Measurements from ENCODE around the gene DISP2. TPM values are rescaled to one million over a fixed set of nuclear protein-coding genes. Genes with fewer than 3 reads are reported as not detected.

The DISP2 gene
- total RNA-seq, 1 donor from 2014 or later, result 0.74 TPM

DNA sequence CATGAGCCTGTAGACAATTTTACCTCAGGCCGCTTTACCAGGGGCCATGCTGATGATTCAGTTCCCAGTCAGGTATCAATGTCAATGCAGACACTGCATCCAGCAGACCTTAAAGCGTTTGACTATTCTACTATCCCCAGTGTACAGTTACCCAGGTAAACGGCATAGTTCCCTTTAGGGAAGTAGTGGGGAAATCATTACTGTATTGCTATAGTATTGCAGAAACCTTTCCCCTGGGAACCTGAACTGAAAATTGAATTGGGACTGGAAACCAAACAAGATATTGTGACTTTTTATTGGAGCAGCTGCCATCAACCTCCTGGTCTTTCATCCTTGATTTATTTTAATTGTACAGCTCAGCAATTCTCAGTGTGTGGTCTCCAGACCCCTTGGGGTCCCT is 41.1 kb upstream of the DISP2 start:
- Histone ChIP-seq H3K36me3 (no peaks in the 10 kb centered on the region), H3K4me1 (no peaks in the 10 kb centered on the region), H3K27me3 (no peaks in the 10 kb centered on the region), H3K27ac (no peak overlapping the region), H3K4me3 (no peak overlapping the region), H3K9me3 (no peaks in the 10 kb centered on the region)
- TF ChIP-seq, protein P1, sequence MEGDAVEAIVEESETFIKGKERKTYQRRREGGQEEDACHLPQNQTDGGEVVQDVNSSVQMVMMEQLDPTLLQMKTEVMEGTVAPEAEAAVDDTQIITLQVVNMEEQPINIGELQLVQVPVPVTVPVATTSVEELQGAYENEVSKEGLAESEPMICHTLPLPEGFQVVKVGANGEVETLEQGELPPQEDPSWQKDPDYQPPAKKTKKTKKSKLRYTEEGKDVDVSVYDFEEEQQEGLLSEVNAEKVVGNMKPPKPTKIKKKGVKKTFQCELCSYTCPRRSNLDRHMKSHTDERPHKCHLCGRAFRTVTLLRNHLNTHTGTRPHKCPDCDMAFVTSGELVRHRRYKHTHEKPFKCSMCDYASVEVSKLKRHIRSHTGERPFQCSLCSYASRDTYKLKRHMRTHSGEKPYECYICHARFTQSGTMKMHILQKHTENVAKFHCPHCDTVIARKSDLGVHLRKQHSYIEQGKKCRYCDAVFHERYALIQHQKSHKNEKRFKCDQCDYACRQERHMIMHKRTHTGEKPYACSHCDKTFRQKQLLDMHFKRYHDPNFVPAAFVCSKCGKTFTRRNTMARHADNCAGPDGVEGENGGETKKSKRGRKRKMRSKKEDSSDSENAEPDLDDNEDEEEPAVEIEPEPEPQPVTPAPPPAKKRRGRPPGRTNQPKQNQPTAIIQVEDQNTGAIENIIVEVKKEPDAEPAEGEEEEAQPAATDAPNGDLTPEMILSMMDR (IDR thresholded peaks at IDR 0.05), result no peak
- TF ChIP-seq POLR2AphosphoS5 (IDR thresholded peaks at IDR 0.05; ENCODE audit: insufficient read depth in 1 of 2, low read depth in 1 of 2), result no peak
- TF ChIP-seq POLR2A (IDR thresholded peaks at IDR 0.05), result no peak
- intact Hi-C loops (cut with DNase I), result no loop called here
- DNase-seq (ENCODE audit: extremely low spot score in 2 of 2), result no peak

DNA sequence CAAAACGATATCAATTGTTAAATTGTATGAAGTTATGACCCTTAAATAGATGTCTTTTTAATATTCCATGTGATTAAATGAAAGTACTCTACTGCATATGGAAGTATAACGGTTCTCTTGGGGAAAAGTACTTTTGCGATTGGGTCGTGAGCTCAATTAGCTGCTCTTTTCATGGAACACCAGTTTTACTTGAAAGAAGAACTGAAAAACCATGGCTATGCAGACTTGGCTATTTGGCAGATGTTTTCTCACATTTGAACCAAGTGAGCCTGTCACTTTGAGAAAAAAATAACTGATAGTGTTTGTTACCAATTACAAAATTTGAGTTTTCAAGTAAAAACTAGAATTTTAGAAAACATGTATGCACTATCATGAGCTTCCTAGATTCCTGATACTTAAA is 40.4 kb upstream of the DISP2 start:
- intact Hi-C loops (cut with DNase I), result no loop called here
- no peaks in the 10 kb centered on the region for H3K9me3 ChIP-seq
- H3K36me3 ChIP-seq, result no peaks in the 10 kb centered on the region
- H3K4me3 ChIP-seq, result no peak overlapping the region
- no peak overlapping the region for H3K27ac ChIP-seq
- peaks cover 6% of the 10 kb centered on the region for H3K4me1 ChIP-seq
- TF ChIP-seq POLR2AphosphoS5 (IDR thresholded peaks at IDR 0.05; ENCODE audit: insufficient read depth in 1 of 2, low read depth in 1 of 2) (no peak), POLR2A (IDR thresholded peaks at IDR 0.05) (no peak)
- TF ChIP-seq, protein P1 (IDR thresholded peaks at IDR 0.05), result no peak
- no peaks in the 10 kb centered on the region for H3K27me3 ChIP-seq
- no peak for DNase-seq (ENCODE audit: extremely low spot score in 2 of 2)

DNA sequence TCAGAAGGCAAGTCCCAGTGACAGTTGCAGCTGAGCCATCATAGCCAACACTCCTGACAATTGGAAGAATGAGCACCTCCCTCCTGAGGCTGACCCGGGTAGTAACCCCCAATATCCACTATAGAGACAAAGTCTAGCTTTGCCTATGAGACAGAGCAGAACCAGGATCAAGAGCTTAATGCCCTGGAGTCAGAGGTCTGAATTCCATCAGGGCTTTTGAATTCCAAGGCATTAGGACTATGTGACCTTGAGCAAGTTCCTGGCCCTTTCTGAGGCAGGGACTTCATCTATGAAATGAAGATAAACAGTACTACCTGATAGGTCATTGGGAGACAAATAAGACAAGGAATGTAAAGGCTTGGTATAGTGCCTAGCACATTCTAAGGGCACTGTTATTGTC is 37.6 kb upstream of the DISP2 start:
- no peak for DNase-seq (ENCODE audit: extremely low spot score in 2 of 2)

DNA sequence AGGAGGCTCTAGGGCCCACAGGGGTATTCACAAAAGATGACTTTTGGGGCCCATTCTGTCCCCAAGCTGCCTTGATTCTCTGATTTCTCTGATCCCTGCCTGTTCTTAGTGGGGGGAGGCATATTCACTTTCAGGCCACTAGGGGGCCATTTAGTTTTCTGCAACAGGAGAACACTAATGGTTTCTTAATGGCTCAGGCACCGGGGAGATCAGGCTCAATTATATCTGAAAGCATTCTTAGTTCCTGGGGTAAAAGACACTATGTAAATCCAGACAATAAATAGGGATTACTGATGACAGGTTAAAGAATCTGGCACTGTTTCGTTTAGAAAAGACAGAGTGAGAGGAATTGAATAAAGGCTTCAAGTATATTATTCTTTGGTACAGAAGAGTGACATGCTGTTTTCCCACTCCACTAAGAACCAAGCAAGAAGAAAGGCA is 37.1 kb upstream of the DISP2 start:
- TF ChIP-seq, protein P1 (IDR thresholded peaks at IDR 0.05), result peak; percentile 70 to 81 (median 79)
- peak in 1 of 2 donors; percentile 66 for TF ChIP-seq POLR2AphosphoS5 (IDR thresholded peaks at IDR 0.05; ENCODE audit: insufficient read depth in 1 of 2, low read depth in 1 of 2)
- no peak for TF ChIP-seq POLR2A (IDR thresholded peaks at IDR 0.05)
- intact Hi-C loops (cut with DNase I), result no loop called here
- H3K27ac ChIP-seq, result no peak overlapping the region
- H3K4me3 ChIP-seq, result no peak overlapping the region
- no peaks in the 10 kb centered on the region for H3K9me3 ChIP-seq
- H3K27me3 ChIP-seq, result no peaks in the 10 kb centered on the region
- no peaks in the 10 kb centered on the region for H3K36me3 ChIP-seq
- no peak for DNase-seq (ENCODE audit: extremely low spot score in 2 of 2)
- peaks cover 30% of the 10 kb centered on the region for H3K4me1 ChIP-seq

More for the DNA sequence above, 37.6 kb upstream of the DISP2 start:
- Histone ChIP-seq H3K4me1 (peaks cover 24% of the 10 kb centered on the region), H3K36me3 (no peaks in the 10 kb centered on the region), H3K27ac (no peak overlapping the region), H3K9me3 (no peaks in the 10 kb centered on the region), H3K4me3 (no peak overlapping the region), H3K27me3 (no peaks in the 10 kb centered on the region)
- intact Hi-C loops (cut with DNase I), result no loop called here
- TF ChIP-seq, protein P1 (IDR thresholded peaks at IDR 0.05), result no peak
- TF ChIP-seq POLR2AphosphoS5 (IDR thresholded peaks at IDR 0.05; ENCODE audit: insufficient read depth in 1 of 2, low read depth in 1 of 2) (no peak), POLR2A (IDR thresholded peaks at IDR 0.05) (no peak)

DNA sequence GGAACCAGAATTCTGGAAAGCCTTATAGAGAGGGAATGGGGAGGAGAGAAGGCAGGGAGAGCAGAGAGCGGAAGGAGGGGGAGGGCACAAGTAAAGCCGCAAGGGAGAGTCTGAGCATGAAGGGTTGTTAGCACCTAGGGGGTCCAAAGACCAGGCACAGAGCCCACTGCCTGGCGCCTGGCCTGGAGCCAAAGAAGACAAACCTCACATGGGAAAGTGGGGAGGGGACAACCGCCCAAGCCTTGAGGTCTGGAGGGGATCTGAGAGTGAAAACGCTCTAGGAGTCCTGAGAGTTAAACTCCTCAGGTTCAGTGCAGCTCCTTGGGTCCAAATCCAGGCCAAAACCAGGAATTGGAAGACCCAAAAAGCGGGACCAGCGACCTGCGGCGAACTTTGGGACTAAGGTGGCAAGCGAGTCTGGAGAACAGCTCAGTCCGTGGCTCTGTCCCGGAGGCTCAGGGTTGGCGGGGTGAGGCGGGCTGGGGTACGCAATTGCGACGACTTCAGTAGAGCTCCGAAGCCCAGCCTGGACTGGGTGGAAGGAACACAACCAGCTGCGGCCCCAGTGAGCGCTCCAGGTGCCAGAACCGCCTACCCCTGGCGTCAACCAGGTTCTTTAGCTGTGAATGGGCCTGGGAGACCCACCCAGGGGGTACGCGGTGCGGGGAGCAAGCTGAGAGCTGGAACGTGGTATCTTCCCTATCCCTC is 35.3 kb upstream of the DISP2 start:
- Histone ChIP-seq H3K9me3 (no peaks in the 10 kb centered on the region), H3K27me3 (no peaks in the 10 kb centered on the region), H3K36me3 (no peaks in the 10 kb centered on the region), H3K27ac (peak overlapping the region; percentile 51), H3K4me1 (peaks cover 31% of the 10 kb centered on the region), H3K4me3 (peak overlapping the region; percentile 73 to 85)
- TF ChIP-seq, protein P1 (IDR thresholded peaks at IDR 0.05), result no peak
- TF ChIP-seq POLR2A (IDR thresholded peaks at IDR 0.05) (no peak), POLR2AphosphoS5 (IDR thresholded peaks at IDR 0.05; ENCODE audit: insufficient read depth in 1 of 2, low read depth in 1 of 2) (no peak)
- no peak for DNase-seq (ENCODE audit: extremely low spot score in 2 of 2)
- intact Hi-C loops (cut with DNase I), result no loop called here
